ENCODE results near the gene ADAM21. TPM values are rescaled to one million over a fixed set of nuclear protein-coding genes. Genes with fewer than 3 reads are reported as not detected.

ADAM21 gene
- total RNA-seq, 4 donors from 2014 or later, result 0.33 TPM; not detected in 3

DNA sequence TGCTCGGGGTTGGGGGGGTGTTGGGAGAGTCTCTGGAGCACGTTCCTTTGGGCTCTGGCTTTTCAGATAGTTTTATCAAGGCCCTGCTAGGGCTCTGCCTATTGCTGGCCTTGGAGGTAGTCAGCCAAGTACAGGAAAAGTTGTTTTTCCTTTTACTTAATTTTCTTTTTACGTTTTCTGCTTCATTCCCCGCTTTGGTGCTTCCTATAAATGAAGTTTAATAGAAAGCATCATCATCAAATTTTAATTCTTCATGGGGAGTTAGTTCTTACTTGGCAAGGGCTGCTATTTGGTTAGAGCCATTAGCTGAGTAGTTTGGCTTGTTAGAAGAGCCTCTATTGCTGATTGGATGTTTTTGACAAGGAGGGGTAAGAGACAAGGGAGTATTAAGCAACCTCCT lies 15.1 kb upstream of the ADAM21 start:
- TF ChIP-seq CTCF (IDR thresholded peaks at IDR 0.05; ENCODE audit: low read depth), result no peak

DNA sequence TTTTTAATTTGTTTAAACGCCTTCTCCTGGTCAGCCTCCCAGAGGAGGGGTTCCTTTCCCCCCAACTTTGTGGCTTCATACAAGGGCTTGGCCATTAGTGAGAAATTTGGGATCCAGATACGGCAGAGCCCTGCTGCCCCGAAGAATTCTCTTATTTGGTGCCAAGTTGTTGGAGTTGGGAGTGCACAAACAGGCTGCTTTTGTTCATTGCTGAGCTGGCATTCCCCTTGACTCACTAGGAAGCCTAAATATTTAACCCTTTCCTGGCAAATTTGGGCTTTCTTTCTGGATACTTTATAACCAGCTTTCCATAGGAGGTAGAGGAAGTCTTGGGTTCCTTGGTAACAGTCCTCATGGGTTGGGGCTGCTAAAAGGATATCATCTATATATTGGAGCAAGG lies 10.3 kb upstream of the ADAM21 start:
- TF ChIP-seq CTCF (IDR thresholded peaks at IDR 0.05; ENCODE audit: low read depth), result no peak

GRCh38 chr14:70442750-70443149 lies 9.2 kb upstream of the ADAM21 start:
- TF ChIP-seq CTCF (IDR thresholded peaks at IDR 0.05; ENCODE audit: low read depth), result no peak

- TF ChIP-seq CTCF (IDR thresholded peaks at IDR 0.05; ENCODE audit: low read depth), result no peak
These were observed 3.2 kb upstream of the ADAM21 start for GRCh38 chr14:70448633-70449340.

- TF ChIP-seq CTCF (IDR thresholded peaks at IDR 0.05; ENCODE audit: low read depth), result no peak
These were observed 2.8 kb downstream of the ADAM21 start for GRCh38 chr14:70454731-70455130.

- TF ChIP-seq CTCF (IDR thresholded peaks at IDR 0.05; ENCODE audit: low read depth), result no peak
These were observed 16.8 kb downstream of the ADAM21 start for GRCh38 chr14:70468731-70469130.

DNA sequence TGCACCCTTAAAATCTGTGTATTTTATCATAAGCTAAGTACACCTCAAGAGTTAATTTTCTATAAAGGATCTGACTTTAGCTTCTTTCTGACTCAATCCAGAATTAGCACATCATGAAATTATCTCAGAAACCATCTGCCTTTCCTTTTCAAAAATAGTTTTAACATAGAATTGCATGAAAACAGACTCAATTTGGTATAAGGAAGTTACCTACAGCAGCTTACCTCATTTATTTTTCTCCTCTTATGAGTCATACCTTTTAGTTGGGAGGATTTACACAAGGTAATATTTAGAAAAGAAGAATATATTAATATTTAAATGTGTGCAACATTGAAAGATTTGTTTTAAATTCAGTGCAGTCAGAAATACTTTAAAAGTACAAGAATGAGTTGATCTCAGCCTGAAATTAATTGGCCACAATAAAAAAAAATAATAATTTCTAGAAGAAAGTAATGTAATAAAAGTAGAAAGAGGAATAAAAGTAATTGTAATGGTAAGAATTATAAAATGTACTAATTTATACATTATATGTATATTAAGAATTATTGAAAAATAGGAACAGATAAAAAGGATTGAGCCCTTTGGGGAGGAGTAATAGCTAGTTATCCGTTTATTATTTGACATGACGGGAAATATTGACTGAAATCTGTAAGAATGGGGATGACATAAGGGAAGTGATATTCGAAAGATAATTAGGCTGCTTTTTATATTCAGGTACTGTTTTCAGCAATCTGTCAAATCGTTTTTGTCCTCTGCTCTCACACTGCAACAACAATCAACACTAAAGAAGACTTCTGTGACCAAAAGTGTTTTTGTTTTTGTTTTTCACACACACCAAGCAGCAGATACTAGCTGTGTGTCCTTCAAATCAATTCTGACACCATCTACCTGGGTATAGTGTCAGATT lies 20.5 kb downstream of the ADAM21 start:
- no peak for TF ChIP-seq CTCF (IDR thresholded peaks at IDR 0.05; ENCODE audit: low read depth)
